SK-N-SH treated with all-trans-retinoic acid at 6 μM for 48 hours (cell line): ENCODE measurements around the gene PLTP.

ENCODE experiments used
- ATAC-seq: fragments of 200-7000 bp; cut with Tn5 transposase; 3 replicates; pipeline ENCODE4 v1.9.1; 2020; ENCODE audit warnings: mild to moderate bottlenecking, moderate library complexity
- ARNTL ChIP-seq: fragments of 450-650 bp; formaldehyde crosslinking; IDR thresholded peaks from 2 replicates; pipeline ENCODE4 v1.5.0; 2020; ENCODE audit warnings: low read depth, mild to moderate bottlenecking, moderate library complexity, borderline replicate concordance
- BACH2 ChIP-seq: fragments of 250-450 bp; sonication (Bioruptor Pico); IDR thresholded peaks from 2 replicates; pipeline ENCODE4 v1.9.0; 2021; ENCODE audit warnings: mild to moderate bottlenecking, borderline replicate concordance
- ESRRG ChIP-seq: fragments of 250-450 bp; sonication (Bioruptor Pico); IDR thresholded peaks from 2 replicates; pipeline ENCODE4 v1.6.1; 2021; ENCODE audit warnings: mild to moderate bottlenecking
- ISL1 ChIP-seq: fragments of 250-450 bp; sonication (Bioruptor Pico); IDR thresholded peaks from 2 replicates; pipeline ENCODE4 v2.1.2; 2022; ENCODE audit warnings: mild to moderate bottlenecking, moderate library complexity
- OSR1 ChIP-seq: fragments of 250-450 bp; sonication (Bioruptor Pico); IDR thresholded peaks from 2 replicates; pipeline ENCODE4 v1.8.0; 2022; ENCODE audit warnings: moderate library complexity, mild to moderate bottlenecking, inconsistent platforms
- PPARA ChIP-seq: fragments of 250-450 bp; sonication (Bioruptor Pico); IDR thresholded peaks from 2 replicates; pipeline ENCODE4 v1.5.0; 2020; ENCODE audit warnings: mild to moderate bottlenecking, borderline replicate concordance
- SNAI2 ChIP-seq: fragments of 250-450 bp; sonication (Bioruptor Pico); IDR thresholded peaks from 2 replicates; pipeline ENCODE4 v1.5.0; 2020; ENCODE audit warnings: mild to moderate bottlenecking, moderate library complexity
- TCF4 ChIP-seq: fragments of 250-450 bp; sonication (Bioruptor Pico); IDR thresholded peaks from 2 replicates; pipeline ENCODE4 v1.8.0; 2021; ENCODE audit warnings: mild to moderate bottlenecking, moderate library complexity, borderline replicate concordance
- TOX ChIP-seq: fragments of 250-450 bp; sonication (Bioruptor Pico); IDR thresholded peaks from 2 replicates; pipeline ENCODE4 v1.8.0; 2021; ENCODE audit warnings: mild to moderate bottlenecking, moderate library complexity, borderline replicate concordance
- ZFP3 ChIP-seq: fragments of 250-450 bp; sonication (Bioruptor Pico); IDR thresholded peaks from 2 replicates; pipeline ENCODE4 v1.5.0; 2020; ENCODE audit warnings: mild to moderate bottlenecking, moderate library complexity
- ZFP30 ChIP-seq: fragments of 450-650 bp; formaldehyde crosslinking; IDR thresholded peaks from 2 replicates; pipeline ENCODE4 v1.5.0; 2022; ENCODE audit warnings: mild to moderate bottlenecking, moderate library complexity
- ZNF565 ChIP-seq: fragments of 450-650 bp; formaldehyde crosslinking; conservative IDR thresholded peaks from 2 replicates; pipeline ENCODE4 v1.5.0; 2020; ENCODE audit warnings: low read depth, mild to moderate bottlenecking, moderate library complexity
- ZNF70 ChIP-seq: fragments of 450-650 bp; formaldehyde crosslinking; IDR thresholded peaks from 2 replicates; pipeline ENCODE4 v1.5.0; 2020; ENCODE audit warnings: mild to moderate bottlenecking, moderate library complexity
- TF ChIP-seq, protein P1 (sequence below): fragments of 250-450 bp; sonication (Bioruptor Pico); IDR thresholded peaks from 2 replicates; pipeline ENCODE4 v1.5.0; 2020; ENCODE audit warnings: mild to moderate bottlenecking, moderate library complexity
- TF ChIP-seq, protein P2 (sequence below): fragments of 250-450 bp; sonication (Bioruptor Pico); IDR thresholded peaks from 2 replicates; pipeline ENCODE4 v1.5.1; 2020; ENCODE audit warnings: low read depth, mild to moderate bottlenecking, moderate library complexity
- TF ChIP-seq, protein P3 (sequence below): fragments of 250-450 bp; sonication (Bioruptor Pico); IDR thresholded peaks from 2 replicates; pipeline ENCODE4 v1.8.0; 2021; ENCODE audit warnings: low read depth, mild to moderate bottlenecking, moderate library complexity, borderline replicate concordance
- TF ChIP-seq, protein P4 (sequence below): fragments of 250-450 bp; sonication (Bioruptor Pico); IDR thresholded peaks from 2 replicates; pipeline ENCODE4 v1.5.1; 2021; ENCODE audit warnings: mild to moderate bottlenecking, moderate library complexity

Gene PLTP

DNA sequence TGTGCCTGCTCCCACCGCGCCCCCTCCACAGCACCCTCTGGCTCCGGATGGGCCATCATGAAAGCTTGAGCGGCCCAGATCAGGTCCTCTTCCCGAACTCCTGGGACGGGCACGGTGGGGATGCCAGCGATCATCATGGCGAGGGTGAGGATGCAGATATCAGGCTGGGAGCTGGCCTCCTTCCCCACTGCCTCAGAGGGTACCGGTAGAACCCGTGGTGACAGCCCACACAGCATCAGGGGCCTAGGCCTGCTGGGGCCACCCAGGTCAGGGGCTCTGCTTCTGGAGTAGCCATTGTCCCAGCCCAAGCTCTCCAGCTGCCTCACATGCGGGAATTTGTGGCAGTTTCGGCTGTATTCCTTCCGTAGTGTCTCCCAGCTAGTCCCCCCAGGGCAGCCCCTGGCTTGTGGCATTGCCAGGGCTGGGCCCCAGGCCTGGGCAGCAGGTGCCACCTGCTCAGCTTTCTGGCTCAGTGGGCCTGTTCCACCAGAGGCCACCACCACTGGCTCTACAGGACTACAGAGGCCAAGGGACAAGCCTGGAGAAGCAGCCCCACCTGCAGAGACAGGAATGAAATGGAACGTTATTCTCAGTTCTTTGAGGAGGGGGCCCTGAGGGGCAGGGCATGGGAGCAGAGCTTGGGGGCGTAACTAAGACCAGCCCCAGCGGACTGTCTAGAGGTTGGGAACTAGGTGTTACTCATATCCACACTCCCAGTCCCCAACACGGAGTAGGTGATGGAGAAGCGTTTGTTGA is 25.2 kb downstream of the PLTP start (continued):
- TF ChIP-seq PPARA (CRISPR knock-in tag): no peak
- TF ChIP-seq, all 23 proteins: peak for 0

DNA sequence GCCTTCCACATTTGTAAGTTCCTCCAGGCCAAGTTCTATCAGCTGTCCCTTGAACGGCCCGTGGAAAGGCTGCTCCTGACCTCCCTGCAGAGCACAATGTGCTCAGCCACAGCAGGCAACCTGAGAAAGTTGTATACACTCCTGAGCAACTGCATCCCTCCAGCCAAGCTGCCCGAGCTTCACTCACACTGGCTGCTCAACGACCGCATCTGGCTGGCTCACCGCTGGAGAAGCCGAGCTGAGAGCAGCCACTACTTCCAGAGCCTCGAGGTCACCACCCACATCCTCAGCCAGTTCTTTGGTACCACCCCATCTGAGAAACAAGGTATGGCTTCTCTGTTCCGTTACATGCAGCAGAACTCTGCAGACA is 28.9 kb downstream of the PLTP start:
- no peak for ATAC-seq
- no peak for TF ChIP-seq BACH2 (CRISPR knock-in tag)
- no peak for TF ChIP-seq ZNF565 (CRISPR knock-in tag)
- TF ChIP-seq SNAI2 (CRISPR knock-in tag): no peak
- no peak for TF ChIP-seq ZNF70 (CRISPR knock-in tag)
- no peak for TF ChIP-seq ZFP3 (CRISPR knock-in tag)
- TF ChIP-seq PPARA (CRISPR knock-in tag): no peak
- TF ChIP-seq, protein P1, sequence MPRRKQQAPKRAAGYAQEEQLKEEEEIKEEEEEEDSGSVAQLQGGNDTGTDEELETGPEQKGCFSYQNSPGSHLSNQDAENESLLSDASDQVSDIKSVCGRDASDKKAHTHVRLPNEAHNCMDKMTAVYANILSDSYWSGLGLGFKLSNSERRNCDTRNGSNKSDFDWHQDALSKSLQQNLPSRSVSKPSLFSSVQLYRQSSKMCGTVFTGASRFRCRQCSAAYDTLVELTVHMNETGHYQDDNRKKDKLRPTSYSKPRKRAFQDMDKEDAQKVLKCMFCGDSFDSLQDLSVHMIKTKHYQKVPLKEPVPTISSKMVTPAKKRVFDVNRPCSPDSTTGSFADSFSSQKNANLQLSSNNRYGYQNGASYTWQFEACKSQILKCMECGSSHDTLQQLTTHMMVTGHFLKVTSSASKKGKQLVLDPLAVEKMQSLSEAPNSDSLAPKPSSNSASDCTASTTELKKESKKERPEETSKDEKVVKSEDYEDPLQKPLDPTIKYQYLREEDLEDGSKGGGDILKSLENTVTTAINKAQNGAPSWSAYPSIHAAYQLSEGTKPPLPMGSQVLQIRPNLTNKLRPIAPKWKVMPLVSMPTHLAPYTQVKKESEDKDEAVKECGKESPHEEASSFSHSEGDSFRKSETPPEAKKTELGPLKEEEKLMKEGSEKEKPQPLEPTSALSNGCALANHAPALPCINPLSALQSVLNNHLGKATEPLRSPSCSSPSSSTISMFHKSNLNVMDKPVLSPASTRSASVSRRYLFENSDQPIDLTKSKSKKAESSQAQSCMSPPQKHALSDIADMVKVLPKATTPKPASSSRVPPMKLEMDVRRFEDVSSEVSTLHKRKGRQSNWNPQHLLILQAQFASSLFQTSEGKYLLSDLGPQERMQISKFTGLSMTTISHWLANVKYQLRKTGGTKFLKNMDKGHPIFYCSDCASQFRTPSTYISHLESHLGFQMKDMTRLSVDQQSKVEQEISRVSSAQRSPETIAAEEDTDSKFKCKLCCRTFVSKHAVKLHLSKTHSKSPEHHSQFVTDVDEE (CRISPR knock-in tag): no peak
- TF ChIP-seq, protein P2, sequence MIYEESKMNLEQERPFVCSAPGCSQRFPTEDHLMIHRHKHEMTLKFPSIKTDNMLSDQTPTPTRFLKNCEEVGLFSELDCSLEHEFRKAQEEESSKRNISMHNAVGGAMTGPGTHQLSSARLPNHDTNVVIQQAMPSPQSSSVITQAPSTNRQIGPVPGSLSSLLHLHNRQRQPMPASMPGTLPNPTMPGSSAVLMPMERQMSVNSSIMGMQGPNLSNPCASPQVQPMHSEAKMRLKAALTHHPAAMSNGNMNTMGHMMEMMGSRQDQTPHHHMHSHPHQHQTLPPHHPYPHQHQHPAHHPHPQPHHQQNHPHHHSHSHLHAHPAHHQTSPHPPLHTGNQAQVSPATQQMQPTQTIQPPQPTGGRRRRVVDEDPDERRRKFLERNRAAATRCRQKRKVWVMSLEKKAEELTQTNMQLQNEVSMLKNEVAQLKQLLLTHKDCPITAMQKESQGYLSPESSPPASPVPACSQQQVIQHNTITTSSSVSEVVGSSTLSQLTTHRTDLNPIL (CRISPR knock-in tag): no peak
- TF ChIP-seq, protein P3, sequence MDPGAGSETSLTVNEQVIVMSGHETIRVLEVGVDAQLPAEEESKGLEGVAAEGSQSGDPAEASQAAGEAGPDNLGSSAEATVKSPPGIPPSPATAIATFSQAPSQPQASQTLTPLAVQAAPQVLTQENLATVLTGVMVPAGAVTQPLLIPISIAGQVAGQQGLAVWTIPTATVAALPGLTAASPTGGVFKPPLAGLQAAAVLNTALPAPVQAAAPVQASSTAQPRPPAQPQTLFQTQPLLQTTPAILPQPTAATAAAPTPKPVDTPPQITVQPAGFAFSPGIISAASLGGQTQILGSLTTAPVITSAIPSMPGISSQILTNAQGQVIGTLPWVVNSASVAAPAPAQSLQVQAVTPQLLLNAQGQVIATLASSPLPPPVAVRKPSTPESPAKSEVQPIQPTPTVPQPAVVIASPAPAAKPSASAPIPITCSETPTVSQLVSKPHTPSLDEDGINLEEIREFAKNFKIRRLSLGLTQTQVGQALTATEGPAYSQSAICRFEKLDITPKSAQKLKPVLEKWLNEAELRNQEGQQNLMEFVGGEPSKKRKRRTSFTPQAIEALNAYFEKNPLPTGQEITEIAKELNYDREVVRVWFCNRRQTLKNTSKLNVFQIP: no peak
- TF ChIP-seq, protein P4, sequence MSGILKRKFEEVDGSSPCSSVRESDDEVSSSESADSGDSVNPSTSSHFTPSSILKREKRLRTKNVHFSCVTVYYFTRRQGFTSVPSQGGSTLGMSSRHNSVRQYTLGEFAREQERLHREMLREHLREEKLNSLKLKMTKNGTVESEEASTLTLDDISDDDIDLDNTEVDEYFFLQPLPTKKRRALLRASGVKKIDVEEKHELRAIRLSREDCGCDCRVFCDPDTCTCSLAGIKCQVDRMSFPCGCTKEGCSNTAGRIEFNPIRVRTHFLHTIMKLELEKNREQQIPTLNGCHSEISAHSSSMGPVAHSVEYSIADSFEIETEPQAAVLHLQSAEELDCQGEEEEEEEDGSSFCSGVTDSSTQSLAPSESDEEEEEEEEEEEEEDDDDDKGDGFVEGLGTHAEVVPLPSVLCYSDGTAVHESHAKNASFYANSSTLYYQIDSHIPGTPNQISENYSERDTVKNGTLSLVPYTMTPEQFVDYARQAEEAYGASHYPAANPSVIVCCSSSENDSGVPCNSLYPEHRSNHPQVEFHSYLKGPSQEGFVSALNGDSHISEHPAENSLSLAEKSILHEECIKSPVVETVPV (CRISPR knock-in tag): no peak
- TF ChIP-seq TOX (CRISPR knock-in tag): no peak
- TF ChIP-seq OSR1 (CRISPR knock-in tag): no peak
- TF ChIP-seq ISL1 (CRISPR knock-in tag): no peak
- TF ChIP-seq TCF4 (CRISPR knock-in tag): no peak
- TF ChIP-seq ZFP30 (CRISPR knock-in tag): no peak
- no peak for TF ChIP-seq ESRRG (CRISPR knock-in tag)
- TF ChIP-seq ARNTL (CRISPR knock-in tag): no peak

DNA sequence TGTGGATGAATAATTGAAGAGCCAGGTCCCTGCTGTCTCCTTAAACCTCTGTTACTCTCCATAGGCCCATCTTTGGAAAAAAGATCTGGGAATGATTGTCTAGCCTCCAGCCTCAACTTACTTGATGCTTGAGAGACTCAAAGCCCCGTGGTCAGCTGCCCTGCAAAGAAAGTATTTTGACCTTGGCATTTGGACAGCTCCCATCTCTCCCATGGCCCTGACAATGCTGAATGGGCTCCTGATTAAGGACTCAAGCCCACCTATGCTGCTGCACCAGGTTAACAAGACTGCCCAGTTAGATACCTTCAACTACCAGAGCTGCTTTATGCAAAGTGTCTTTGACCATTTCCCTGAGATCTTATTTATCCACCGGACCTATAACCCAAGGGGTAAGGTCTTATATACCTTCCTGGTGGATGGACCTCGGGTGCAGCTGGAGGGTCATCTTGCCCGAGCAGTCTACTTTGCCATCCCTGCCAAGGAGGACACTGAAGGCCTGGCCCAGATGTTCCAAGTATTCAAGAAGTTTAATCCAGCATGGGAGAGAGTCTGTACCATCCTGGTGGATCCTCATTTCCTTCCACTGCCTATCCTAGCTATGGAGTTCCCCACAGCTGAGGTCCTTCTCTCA is 29.4 kb downstream of the PLTP start:
- ATAC-seq: no peak
- TF ChIP-seq ZFP3 (CRISPR knock-in tag): no peak
- TF ChIP-seq TOX (CRISPR knock-in tag): no peak
- TF ChIP-seq, protein P3: no peak
